HFF-Myc (cell line): ENCODE data around the gene CRABP1.
A peak's percentile ranks its signal among the peaks of the same experiment; 100 is the strongest.

Source experiments
- DNase-seq: peaks from one replicate; pipeline ENCODE4 v3.0.0-alpha.2; 2011; ENCODE audit warnings: low read depth; ENCODE audit errors: extremely low read depth
- H3K4me3 ChIP-seq: replicated peaks from 2 replicates; pipeline ENCODE4 v1.5.1; 2011; ENCODE audit warnings: low read depth, mild to moderate bottlenecking, control low read depth, low read length
- TF ChIP-seq, protein P1 (sequence below): IDR thresholded peaks from 2 replicates; pipeline ENCODE4 v1.5.1; 2012; ENCODE audit warnings: mild to moderate bottlenecking, low read depth, low read length, control low read depth; ENCODE audit errors: missing control alignments

The CRABP1 gene

DNA sequence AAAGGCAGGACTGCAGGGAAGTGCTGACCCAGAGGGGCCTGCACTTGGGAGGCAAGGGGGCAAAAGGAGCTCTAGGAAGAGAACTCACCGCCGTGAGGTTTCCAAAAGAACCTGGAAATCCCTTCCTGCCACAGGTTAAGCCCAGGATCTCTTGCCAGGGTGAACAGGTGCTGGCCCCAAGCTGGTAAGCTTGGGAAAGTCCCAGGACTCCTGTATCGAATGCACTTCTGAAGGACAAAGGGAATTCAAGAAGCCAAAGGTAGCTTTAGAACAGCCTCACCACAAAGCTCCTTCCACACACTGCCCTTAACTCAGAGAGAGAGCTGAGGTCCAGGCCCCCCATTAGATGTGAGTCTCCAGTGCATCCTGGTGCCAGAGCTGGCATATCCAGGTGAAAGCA, 28.9 kb upstream of the CRABP1 start:
- no peak for DNase-seq
- no peak overlapping the region for H3K4me3 ChIP-seq
- TF ChIP-seq, protein P1, sequence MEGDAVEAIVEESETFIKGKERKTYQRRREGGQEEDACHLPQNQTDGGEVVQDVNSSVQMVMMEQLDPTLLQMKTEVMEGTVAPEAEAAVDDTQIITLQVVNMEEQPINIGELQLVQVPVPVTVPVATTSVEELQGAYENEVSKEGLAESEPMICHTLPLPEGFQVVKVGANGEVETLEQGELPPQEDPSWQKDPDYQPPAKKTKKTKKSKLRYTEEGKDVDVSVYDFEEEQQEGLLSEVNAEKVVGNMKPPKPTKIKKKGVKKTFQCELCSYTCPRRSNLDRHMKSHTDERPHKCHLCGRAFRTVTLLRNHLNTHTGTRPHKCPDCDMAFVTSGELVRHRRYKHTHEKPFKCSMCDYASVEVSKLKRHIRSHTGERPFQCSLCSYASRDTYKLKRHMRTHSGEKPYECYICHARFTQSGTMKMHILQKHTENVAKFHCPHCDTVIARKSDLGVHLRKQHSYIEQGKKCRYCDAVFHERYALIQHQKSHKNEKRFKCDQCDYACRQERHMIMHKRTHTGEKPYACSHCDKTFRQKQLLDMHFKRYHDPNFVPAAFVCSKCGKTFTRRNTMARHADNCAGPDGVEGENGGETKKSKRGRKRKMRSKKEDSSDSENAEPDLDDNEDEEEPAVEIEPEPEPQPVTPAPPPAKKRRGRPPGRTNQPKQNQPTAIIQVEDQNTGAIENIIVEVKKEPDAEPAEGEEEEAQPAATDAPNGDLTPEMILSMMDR: no peak

DNA sequence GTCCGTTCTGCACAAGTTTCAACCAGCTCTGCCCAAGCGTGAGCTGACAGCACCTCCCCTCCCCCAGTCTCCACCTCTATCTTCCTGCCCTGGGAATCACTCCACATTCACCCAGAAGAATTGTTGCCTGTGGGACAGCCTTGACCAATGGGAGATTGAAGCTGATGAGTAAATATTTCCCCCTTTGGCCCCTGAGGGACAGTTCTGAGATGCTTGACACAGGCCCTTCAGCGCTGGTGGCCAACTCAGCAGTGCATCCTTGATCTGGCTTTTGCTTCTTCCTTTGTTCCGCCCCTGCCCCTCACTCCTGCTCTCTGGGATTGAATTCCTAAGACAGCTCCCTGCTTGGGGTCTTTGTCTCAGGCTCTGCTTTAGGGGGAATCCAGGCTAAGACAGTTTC, 27.6 kb upstream of the CRABP1 start:
- TF ChIP-seq, protein P1: no peak
- DNase-seq: no peak
- H3K4me3 ChIP-seq: no peak overlapping the region

DNA sequence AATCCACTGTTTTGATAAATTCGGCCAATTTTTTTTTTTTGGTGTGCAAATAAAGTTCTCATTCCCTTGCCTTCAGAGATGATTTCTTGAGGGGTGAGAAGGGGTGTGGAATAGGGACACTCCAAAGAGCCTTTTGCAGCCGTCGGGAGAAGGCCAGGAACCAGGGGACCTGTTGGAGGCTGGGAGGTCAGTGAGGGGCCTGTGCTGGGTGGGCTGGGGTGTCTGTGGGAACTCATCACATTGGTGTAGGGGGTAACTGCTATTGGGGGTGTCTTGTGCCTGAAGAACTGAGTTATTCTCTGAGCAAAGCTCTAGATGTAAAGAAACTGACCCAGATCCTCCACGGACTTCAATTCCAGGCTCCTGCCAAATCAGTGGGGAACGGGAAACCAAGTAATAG, 27.2 kb upstream of the CRABP1 start:
- TF ChIP-seq, protein P1: no peak
- DNase-seq: no peak
- H3K4me3 ChIP-seq: no peak overlapping the region

DNA sequence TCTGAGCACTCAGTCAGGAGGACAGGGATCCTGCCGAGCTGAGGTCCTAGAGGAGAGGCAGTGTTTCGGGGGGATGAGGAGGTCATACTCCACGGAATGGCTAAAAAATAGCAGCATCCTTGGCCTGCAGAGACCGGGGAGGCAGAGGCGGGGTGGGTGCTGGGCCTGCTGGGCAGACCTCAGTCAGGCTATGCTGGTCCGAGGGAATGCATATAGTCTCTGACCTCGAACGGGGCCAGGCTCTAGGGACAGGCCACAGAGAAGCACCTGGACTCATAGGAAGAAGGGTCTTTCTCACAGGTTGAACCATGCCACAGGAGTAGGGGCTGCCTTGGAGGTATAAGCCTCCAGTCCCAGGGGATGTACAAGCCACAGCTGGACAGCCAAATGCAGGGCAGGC, 26.8 kb upstream of the CRABP1 start:
- no peak overlapping the region for H3K4me3 ChIP-seq
- DNase-seq: no peak
- TF ChIP-seq, protein P1: no peak

DNA sequence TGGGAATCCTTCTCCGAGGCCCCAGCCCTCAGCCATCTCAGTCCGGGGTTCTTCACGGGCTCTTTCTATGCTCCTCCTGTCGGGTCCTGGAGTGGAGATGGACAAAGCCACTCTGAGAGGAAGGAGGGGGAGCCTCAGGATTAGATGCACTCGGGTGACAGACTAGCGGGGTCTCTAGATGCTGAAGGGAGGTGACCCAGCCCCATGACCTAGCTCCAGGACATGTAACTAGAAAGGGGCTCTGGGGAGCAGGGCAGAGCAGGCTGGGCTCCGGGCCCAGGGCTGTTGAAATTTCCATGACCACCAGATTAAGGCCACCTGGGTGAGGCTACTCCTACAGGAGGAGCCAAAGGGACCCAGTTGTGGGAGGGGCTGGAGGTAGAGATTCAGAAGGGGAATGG, 26.0 kb upstream of the CRABP1 start:
- TF ChIP-seq, protein P1: no peak
- DNase-seq: no peak
- no peak overlapping the region for H3K4me3 ChIP-seq

DNA sequence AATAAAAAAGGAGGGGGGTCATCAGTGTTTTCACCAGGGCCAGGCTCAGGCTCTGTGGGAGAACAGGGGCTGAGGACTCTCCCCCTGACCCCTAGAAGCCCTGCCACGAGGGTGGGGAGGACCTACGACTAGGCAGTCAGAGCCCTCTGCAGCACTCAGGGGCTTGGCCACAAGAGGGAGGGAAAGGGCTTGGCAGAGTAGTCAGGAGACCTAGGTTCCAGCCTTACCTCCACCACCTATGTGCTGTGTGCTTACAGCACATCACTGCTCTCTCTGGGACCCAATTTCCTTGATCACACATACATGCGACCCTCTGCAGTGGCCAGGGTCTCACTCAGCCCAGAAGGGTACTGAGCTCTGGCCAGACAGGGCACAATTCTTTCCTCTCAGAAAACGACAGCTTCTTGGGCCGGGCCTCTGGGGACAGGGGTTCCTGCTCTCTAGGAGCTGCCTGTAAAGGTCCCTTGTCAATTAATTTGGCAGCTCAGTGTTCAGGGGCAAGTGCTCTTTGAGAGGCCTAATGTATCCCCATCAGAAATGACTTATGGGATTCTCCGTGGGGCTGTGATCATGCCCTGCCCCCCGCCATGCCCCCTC, 24.4 kb upstream of the CRABP1 start:
- TF ChIP-seq, protein P1: peak; percentile 60
- DNase-seq: no peak
- H3K4me3 ChIP-seq: no peak overlapping the region
